Measurements from ENCODE around the gene GM2A. TPM values are rescaled to one million over a fixed set of nuclear protein-coding genes. Genes with fewer than 3 reads are reported as not detected.

Gene GM2A
- total and polyA plus RNA-seq, 2 of the 13 experiments (the other 11 are each of a cell fraction or from before 2014, with no cell fraction given): 14.6 to 29.6 TPM

GRCh38 chr5:151228986-151229385, 24.0 kb upstream of the GM2A start:
- DNase-seq (ENCODE audit: low spot score) (no peak), ATAC-seq (no peak), FAIRE-seq (no peak)
- ChIA-PET POLR2A (no interaction called here), CTCF (ENCODE audit: low intra/inter-chr PET ratio, low total read pairs) (no interaction called here)
- no peaks in the 10 kb centered on the region for H3K9me3 ChIP-seq (ENCODE audit: low read length)
- WGBS (ENCODE audit: low lambda C conversion rate): 54% methylated on average over 2 of the region's 2 CpGs
- TF ChIP-seq CENPX (CRISPR knock-in tag; IDR thresholded peaks at IDR 0.05) (no peak), ZNF841 (CRISPR knock-in tag; IDR thresholded peaks at IDR 0.05; ENCODE audit: borderline replicate concordance) (no peak), ZNF3 (CRISPR knock-in tag; IDR thresholded peaks at IDR 0.05) (no peak)
- H3K79me2 ChIP-seq (ENCODE audit: insufficient read depth, low read length): no peaks in the 10 kb centered on the region
- no peak overlapping the region for H3K27ac ChIP-seq (ENCODE audit: extremely low read length, insufficient read depth, low read length)
- H3K27me3 ChIP-seq (ENCODE audit: control insufficient read depth in 1 of 2, insufficient read depth in 2 of 2, low read length in 2 of 2): peaks cover 0 to 1% of the 10 kb centered on the region in 2 experiments; a peak in 2 of 5 replicates
- no peak overlapping the region for H3K4me2 ChIP-seq (ENCODE audit: low read depth, low read length)
- BruUV-seq (replicated peaks): no TSS peak
- intact Hi-C loops (cut with micrococcal nuclease; ENCODE audit: unreplicated experiment): loop anchor here (10.0 kb wide), 1 partner anchor 224 kb away; no protein-coding TSS in a partner anchor
- no peak overlapping the region for H3K9ac ChIP-seq (ENCODE audit: insufficient read depth, low read depth, low read length)
- no peaks in the 10 kb centered on the region for H3K36me3 ChIP-seq (replicated peaks in 1 of 2; ENCODE audit: control insufficient read depth in 1 of 2, insufficient read depth in 2 of 2, low read length in 2 of 2)
- in situ Hi-C loops (cut with HindIII; ENCODE audit: extremely low pct_ligation_motif_present, low pct_unique_long_range_greater_than_20kb): no loop called here
- no peak overlapping the region for H3K4me3 ChIP-seq (replicated peaks in 1 of 3; ENCODE audit: insufficient read depth in 1 of 3, low read depth in 2 of 3, low read length in 3 of 3)
- H3K4me1 ChIP-seq (ENCODE audit: insufficient read depth, low read length): peaks cover 7% of the 10 kb centered on the region
- H4K20me1 ChIP-seq (ENCODE audit: insufficient read depth, low read length): no peaks in the 10 kb centered on the region
- no peak overlapping the region for H2AFZ ChIP-seq (ENCODE audit: low read length)

- WGBS (ENCODE audit: low lambda C conversion rate): 46% methylated on average over 6 of the region's 6 CpGs
These were observed 22.8 kb upstream of the GM2A start for GRCh38 chr5:151230048-151230680.

More at GRCh38 chr5:151230048-151230680, 22.8 kb upstream of the GM2A start:
- Histone ChIP-seq H2AFZ (ENCODE audit: low read length) (no peak overlapping the region), H3K4me3 (replicated peaks in 1 of 3; ENCODE audit: insufficient read depth in 1 of 3, low read depth in 2 of 3, low read length in 3 of 3) (no peak overlapping the region), H4K20me1 (ENCODE audit: insufficient read depth, low read length) (no peaks in the 10 kb centered on the region), H3K9me3 (ENCODE audit: low read length) (no peaks in the 10 kb centered on the region), H3K4me2 (ENCODE audit: low read depth, low read length) (no peak overlapping the region), H3K9ac (ENCODE audit: insufficient read depth, low read depth, low read length) (no peak overlapping the region), H3K27me3 (ENCODE audit: control insufficient read depth in 1 of 2, insufficient read depth in 2 of 2, low read length in 2 of 2) (peaks cover 0 to 1% of the 10 kb centered on the region in 2 experiments; a peak in 2 of 5 replicates), H3K36me3 (replicated peaks in 1 of 2; ENCODE audit: control insufficient read depth in 1 of 2, insufficient read depth in 2 of 2, low read length in 2 of 2) (no peaks in the 10 kb centered on the region), H3K27ac (ENCODE audit: extremely low read length, insufficient read depth, low read length) (no peak overlapping the region), H3K79me2 (ENCODE audit: insufficient read depth, low read length) (no peaks in the 10 kb centered on the region), H3K4me1 (ENCODE audit: insufficient read depth, low read length) (peaks cover 18% of the 10 kb centered on the region)
- POLR2A ChIA-PET: no interaction called here
- intact Hi-C loops (cut with micrococcal nuclease; ENCODE audit: unreplicated experiment): no loop called here
- ATAC-seq (no peak), DNase-seq (ENCODE audit: low spot score) (no peak), FAIRE-seq (no peak)
- TF ChIP-seq PBX2 (CRISPR knock-in tag; IDR thresholded peaks at IDR 0.05): no peak
- peak; percentile 41; the same call in 1 of the 2 replicates for TF ChIP-seq ZNF263 (CRISPR knock-in tag; IDR thresholded peaks at IDR 0.05)
- BruUV-seq (replicated peaks): no TSS peak
- in situ Hi-C loops (cut with HindIII; ENCODE audit: extremely low pct_ligation_motif_present, low pct_unique_long_range_greater_than_20kb): loop anchor here (10.0 kb wide), 1 partner anchor 105 kb away; no protein-coding TSS in a partner anchor
- CTCF ChIA-PET (ENCODE audit: low intra/inter-chr PET ratio, low total read pairs): no interaction called here
